ENCODE data around the gene TESMIN.

The TESMIN gene

GRCh38 chr11:68709062-68709461, 42.3 kb downstream of the TESMIN start:
- no peak for DNase-seq
- no peak overlapping the region for H3K27ac ChIP-seq
- H3K36me3 ChIP-seq, result no peaks in the 10 kb centered on the region
- H3K27me3 ChIP-seq (ENCODE audit: insufficient read depth, low read depth, severe bottlenecking), result no peaks in the 10 kb centered on the region
- TF ChIP-seq CTCF (IDR thresholded peaks at IDR 0.05; ENCODE audit: low read depth, low read length), result no peak
- no peak overlapping the region for H3K4me3 ChIP-seq (ENCODE audit: low read depth, low read length)
- H3K9me3 ChIP-seq (ENCODE audit: severe bottlenecking), result no peaks in the 10 kb centered on the region

- Histone ChIP-seq H3K4me3 (ENCODE audit: low read depth, low read length) (no peak overlapping the region), H3K27me3 (ENCODE audit: insufficient read depth, low read depth, severe bottlenecking) (no peaks in the 10 kb centered on the region), H3K27ac (no peak overlapping the region), H3K36me3 (no peaks in the 10 kb centered on the region), H3K9me3 (ENCODE audit: severe bottlenecking) (no peaks in the 10 kb centered on the region)
- no peak for DNase-seq
- TF ChIP-seq CTCF (IDR thresholded peaks at IDR 0.05; ENCODE audit: low read depth, low read length), result no peak
Observed at GRCh38 chr11:68707527-68707926, 43.8 kb downstream of the TESMIN start.

GRCh38 chr11:68704887-68705286, 46.4 kb downstream of the TESMIN start:
- no peaks in the 10 kb centered on the region for H3K27me3 ChIP-seq (ENCODE audit: insufficient read depth, low read depth, severe bottlenecking)
- H3K27ac ChIP-seq, result no peak overlapping the region
- H3K9me3 ChIP-seq (ENCODE audit: severe bottlenecking), result no peaks in the 10 kb centered on the region
- H3K36me3 ChIP-seq, result no peaks in the 10 kb centered on the region
- no peak for DNase-seq
- no peak overlapping the region for H3K4me3 ChIP-seq (ENCODE audit: low read depth, low read length)
- no peak for TF ChIP-seq CTCF (IDR thresholded peaks at IDR 0.05; ENCODE audit: low read depth, low read length)

GRCh38 chr11:68698993-68699392, 52.3 kb downstream of the TESMIN start:
- no peak overlapping the region for H3K4me3 ChIP-seq (ENCODE audit: low read depth, low read length)

GRCh38 chr11:68695531-68695930, 55.8 kb downstream of the TESMIN start:
- peaks cover 11% of the 10 kb centered on the region for H3K9me3 ChIP-seq (ENCODE audit: severe bottlenecking)
- no peak overlapping the region for H3K27ac ChIP-seq
- H3K4me3 ChIP-seq (ENCODE audit: low read depth, low read length), result no peak overlapping the region
- no peak for DNase-seq
- no peaks in the 10 kb centered on the region for H3K27me3 ChIP-seq (ENCODE audit: insufficient read depth, low read depth, severe bottlenecking)
- no peak for TF ChIP-seq CTCF (IDR thresholded peaks at IDR 0.05; ENCODE audit: low read depth, low read length)
- no peaks in the 10 kb centered on the region for H3K36me3 ChIP-seq

More at GRCh38 chr11:68698993-68699392, 52.3 kb downstream of the TESMIN start:
- no peak for DNase-seq
- no peaks in the 10 kb centered on the region for H3K27me3 ChIP-seq (ENCODE audit: insufficient read depth, low read depth, severe bottlenecking)
- no peak overlapping the region for H3K27ac ChIP-seq
- H3K9me3 ChIP-seq (ENCODE audit: severe bottlenecking), result peaks cover 11% of the 10 kb centered on the region
- H3K36me3 ChIP-seq, result no peaks in the 10 kb centered on the region
- no peak for TF ChIP-seq CTCF (IDR thresholded peaks at IDR 0.05; ENCODE audit: low read depth, low read length)

Measured in WERI-Rb-1 (cell line).